Suprapubic skin (tissue), 4 donors: ENCODE data around the gene MALRD1. TPM values are rescaled to one million over a fixed set of nuclear protein-coding genes. Genes with fewer than 3 reads are reported as not detected.
"Not testable (repeated sequence)": the region's sequence is repeated elsewhere in the genome, so short reads cannot be mapped to it uniquely, and the experiment has no call there.

ENCODE experiments used
- DNase-seq, 2 donors: peaks; one replicate each; pipeline ENCODE4 v3.0.0-alpha.2; 2019; ENCODE audit warnings: low spot score in 2 of 2
- H3K27ac ChIP-seq: fragments of 200-600 bp; sonication (generic); one replicate; pipeline ENCODE4 v1.5.1; 2019
- H3K27me3 ChIP-seq: fragments of 200-600 bp; sonication (generic); one replicate; pipeline ENCODE4 v1.5.1; 2019
- H3K36me3 ChIP-seq: fragments of 200-600 bp; sonication (generic); one replicate; pipeline ENCODE4 v1.5.1; 2019
- H3K4me1 ChIP-seq: fragments of 200-600 bp; sonication (generic); one replicate; pipeline ENCODE4 v1.5.1; 2019
- H3K4me3 ChIP-seq: fragments of 200-600 bp; sonication (generic); one replicate; pipeline ENCODE4 v1.5.1; 2019; ENCODE audit warnings: mild to moderate bottlenecking
- H3K9me3 ChIP-seq: fragments of 200-600 bp; sonication (generic); one replicate; pipeline ENCODE4 v1.5.1; 2019
- EP300 ChIP-seq: sonication (generic); formaldehyde crosslinking; IDR thresholded peaks from one replicate; pipeline ENCODE4 v1.6.1; 2017; ENCODE audit warnings: antibody characterized with exemption
- POLR2A ChIP-seq, 2 donors: fragments of 450-650 bp; IDR thresholded peaks; one replicate each; pipeline ENCODE4 v1.6.1; 2017; ENCODE audit warnings: antibody characterized with exemption in 2 of 2, mild to moderate bottlenecking in 2 of 2, moderate library complexity in 2 of 2
- POLR2AphosphoS5 ChIP-seq, 3 donors: sonication (generic); formaldehyde crosslinking; IDR thresholded peaks; one replicate each; pipeline ENCODE4 v1.6.1; 2017; ENCODE audit warnings: antibody characterized with exemption in 3 of 3
- WGBS: methylation state at CpG from one replicate; pipeline ENCODE4 v1.1.5; 2018; 5-methylcytosine and 5-hydroxymethylcytosine counted together
- total RNA-seq, 4 donors: library from RNA; depleted of rRNA; stranded (reverse); fragments of >200 nt; gene quantifications; one replicate each; pipeline ENCODE4 v1.1.0, GENCODE V29; 2016
- TF ChIP-seq, protein P1 (sequence below), 2 donors: fragments of 200-600 bp in 1 of 2; fragments of 450-650 bp in 1 of 2; sonication (generic) in 1 of 2; IDR thresholded peaks; one replicate each; pipeline ENCODE4 v1.5.1; 2016 to 2019; ENCODE audit warnings: antibody characterized with exemption in 2 of 2, mild to moderate bottlenecking in 1 of 2, moderate library complexity in 1 of 2

MALRD1 gene
- total RNA-seq, 4 donors from 2014 or later: 0.23 to 0.80 (median 0.31) TPM; not detected in 1

DNA sequence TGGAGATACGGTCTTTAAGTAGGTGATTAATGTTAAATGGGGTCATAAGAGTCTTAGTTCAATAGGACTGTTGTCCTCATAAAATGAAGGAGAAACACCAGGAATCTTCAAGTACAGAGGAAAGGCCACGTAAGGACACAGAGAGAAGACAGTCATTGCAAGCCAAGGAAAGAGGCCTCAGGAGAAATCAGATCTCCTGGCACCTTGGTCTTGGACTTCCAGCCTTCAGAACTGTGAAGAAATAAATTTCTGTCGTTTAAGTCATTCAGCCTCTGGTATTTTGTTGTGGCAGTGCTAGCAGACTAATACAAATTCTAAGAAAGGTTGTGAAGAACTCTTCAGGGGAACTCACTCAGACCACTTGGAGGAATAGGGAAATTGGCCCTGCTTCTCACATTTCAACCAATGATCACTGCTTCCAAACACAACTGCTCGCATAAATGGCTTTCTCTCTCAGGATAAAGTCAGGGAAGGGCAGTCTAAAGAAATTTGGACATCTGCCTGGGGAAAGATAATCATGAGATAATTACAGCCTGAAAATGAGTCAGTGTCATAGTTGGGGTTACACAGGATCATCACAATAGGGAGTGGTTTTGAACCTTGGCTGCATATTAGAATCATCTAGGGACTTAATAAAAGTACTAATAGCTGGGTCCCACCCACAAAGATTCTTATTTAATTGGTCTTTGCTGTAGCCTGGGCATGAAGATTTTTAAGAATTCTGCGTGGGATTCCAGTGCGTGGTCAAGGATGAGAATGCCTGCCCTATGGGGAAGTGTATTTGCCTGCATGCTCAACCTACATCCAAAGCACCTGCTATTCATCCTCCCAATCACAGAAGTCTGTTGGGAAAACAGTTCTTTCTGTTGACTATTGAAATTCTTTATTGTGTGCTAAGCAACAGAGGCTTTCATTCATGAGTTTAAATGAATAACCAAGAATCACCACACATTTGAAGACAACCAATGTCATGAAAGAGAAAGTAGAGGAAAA lies 457.0 kb downstream of the MALRD1 start:
- peaks cover 3% of the 10 kb centered on the region for H3K4me1 ChIP-seq
- 65% methylated on average over 6 of the region's 6 CpGs for WGBS
- H3K4me3 ChIP-seq: no peak overlapping the region
- H3K9me3 ChIP-seq: no peaks in the 10 kb centered on the region
- no peaks in the 10 kb centered on the region for H3K36me3 ChIP-seq
- no peaks in the 10 kb centered on the region for H3K27me3 ChIP-seq
- TF ChIP-seq, protein P1, sequence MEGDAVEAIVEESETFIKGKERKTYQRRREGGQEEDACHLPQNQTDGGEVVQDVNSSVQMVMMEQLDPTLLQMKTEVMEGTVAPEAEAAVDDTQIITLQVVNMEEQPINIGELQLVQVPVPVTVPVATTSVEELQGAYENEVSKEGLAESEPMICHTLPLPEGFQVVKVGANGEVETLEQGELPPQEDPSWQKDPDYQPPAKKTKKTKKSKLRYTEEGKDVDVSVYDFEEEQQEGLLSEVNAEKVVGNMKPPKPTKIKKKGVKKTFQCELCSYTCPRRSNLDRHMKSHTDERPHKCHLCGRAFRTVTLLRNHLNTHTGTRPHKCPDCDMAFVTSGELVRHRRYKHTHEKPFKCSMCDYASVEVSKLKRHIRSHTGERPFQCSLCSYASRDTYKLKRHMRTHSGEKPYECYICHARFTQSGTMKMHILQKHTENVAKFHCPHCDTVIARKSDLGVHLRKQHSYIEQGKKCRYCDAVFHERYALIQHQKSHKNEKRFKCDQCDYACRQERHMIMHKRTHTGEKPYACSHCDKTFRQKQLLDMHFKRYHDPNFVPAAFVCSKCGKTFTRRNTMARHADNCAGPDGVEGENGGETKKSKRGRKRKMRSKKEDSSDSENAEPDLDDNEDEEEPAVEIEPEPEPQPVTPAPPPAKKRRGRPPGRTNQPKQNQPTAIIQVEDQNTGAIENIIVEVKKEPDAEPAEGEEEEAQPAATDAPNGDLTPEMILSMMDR (IDR thresholded peaks at IDR 0.05): no peak
- TF ChIP-seq POLR2A (IDR thresholded peaks at IDR 0.05) (no peak), EP300 (no peak), POLR2AphosphoS5 (IDR thresholded peaks at IDR 0.05) (no peak)
- DNase-seq: no peak
- H3K27ac ChIP-seq: no peak overlapping the region

DNA sequence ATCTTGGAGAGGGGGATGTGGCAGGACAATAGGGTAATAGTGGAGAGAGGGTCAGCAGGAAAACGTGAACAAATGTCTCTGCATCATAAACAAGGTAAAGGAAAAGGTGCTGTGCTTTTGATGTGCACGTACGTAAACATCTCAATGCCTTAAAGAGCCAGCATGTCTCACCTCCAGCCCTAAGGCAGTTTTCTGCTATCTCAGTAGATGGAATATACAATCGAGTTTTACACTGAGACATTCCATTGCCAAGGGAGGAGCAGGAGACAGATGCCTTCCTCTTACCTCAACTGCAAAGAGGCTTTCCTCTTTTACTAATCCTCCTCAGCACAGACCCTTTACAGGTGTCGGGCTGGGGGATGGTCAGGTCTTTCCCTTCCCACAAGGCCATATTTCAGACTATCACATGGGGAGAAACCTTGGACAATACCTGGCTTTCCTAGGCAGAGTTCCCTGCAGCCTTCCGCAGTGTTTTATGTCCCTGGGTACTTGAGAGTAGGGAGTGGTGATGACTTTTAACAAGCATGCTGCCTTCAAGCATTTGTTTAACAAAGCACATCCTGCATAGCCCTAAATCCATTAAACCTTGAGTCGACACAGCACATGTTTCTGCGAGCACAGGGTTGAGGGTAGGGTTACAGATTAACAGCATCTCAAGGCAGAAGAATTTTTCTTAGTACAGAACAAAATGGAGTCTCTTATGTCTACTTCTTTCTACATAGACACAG lies 461.6 kb downstream of the MALRD1 start:
- 45% methylated on average over 7 of the region's 8 CpGs for WGBS
- H3K4me3 ChIP-seq, H3K27ac ChIP-seq, DNase-seq, H3K27me3 ChIP-seq, H3K36me3 ChIP-seq, H3K4me1 ChIP-seq, H3K9me3 ChIP-seq: not testable (repeated sequence)

DNA sequence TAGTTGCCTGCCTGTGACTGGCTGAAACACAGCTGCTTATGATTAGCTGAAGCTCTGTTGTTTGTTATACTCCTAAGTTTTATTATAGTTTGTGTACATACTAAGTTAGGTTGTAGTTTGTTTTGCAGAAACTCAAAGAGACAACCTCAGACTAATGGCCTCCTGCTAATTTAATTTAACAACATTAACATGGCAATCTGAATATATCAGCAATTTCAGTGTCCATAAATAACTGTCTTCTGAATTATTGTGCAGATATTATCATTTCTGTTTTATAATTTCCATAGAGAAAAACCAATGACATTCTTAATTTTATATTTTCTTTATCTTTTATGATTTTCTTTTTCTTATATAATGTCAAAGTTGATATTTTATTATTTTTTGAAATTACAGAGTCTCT lies 469.5 kb downstream of the MALRD1 start:
- Histone ChIP-seq H3K36me3 (no peaks in the 10 kb centered on the region), H3K4me1 (no peaks in the 10 kb centered on the region), H3K4me3 (no peak overlapping the region), H3K27me3 (no peaks in the 10 kb centered on the region), H3K27ac (no peak overlapping the region), H3K9me3 (no peaks in the 10 kb centered on the region)
- TF ChIP-seq EP300 (no peak), POLR2A (IDR thresholded peaks at IDR 0.05) (no peak), POLR2AphosphoS5 (IDR thresholded peaks at IDR 0.05) (no peak)
- TF ChIP-seq, protein P1 (IDR thresholded peaks at IDR 0.05): no peak
- DNase-seq: no peak

- Histone ChIP-seq H3K4me1 (no peaks in the 10 kb centered on the region), H3K4me3 (no peak overlapping the region), H3K27ac (no peak overlapping the region), H3K27me3 (no peaks in the 10 kb centered on the region), H3K36me3 (no peaks in the 10 kb centered on the region), H3K9me3 (no peaks in the 10 kb centered on the region)
- 97% methylated on average over 1 of the region's 1 CpG for WGBS
- no peak for TF ChIP-seq EP300
- TF ChIP-seq POLR2AphosphoS5 (IDR thresholded peaks at IDR 0.05): no peak
- TF ChIP-seq, protein P1 (IDR thresholded peaks at IDR 0.05): no peak
- TF ChIP-seq POLR2A (IDR thresholded peaks at IDR 0.05): no peak
- DNase-seq: no peak
Measured at GRCh38 chr10:19518632-19519031, 470.0 kb downstream of the MALRD1 start.

- no peaks in the 10 kb centered on the region for H3K9me3 ChIP-seq
- TF ChIP-seq, protein P1 (IDR thresholded peaks at IDR 0.05): no peak
- no peak for TF ChIP-seq POLR2AphosphoS5 (IDR thresholded peaks at IDR 0.05)
- TF ChIP-seq POLR2A (IDR thresholded peaks at IDR 0.05): no peak
- no peak for TF ChIP-seq EP300
- H3K27ac ChIP-seq: no peak overlapping the region
- no peaks in the 10 kb centered on the region for H3K36me3 ChIP-seq
- H3K4me1 ChIP-seq: no peaks in the 10 kb centered on the region
- WGBS: 20% methylated on average over 3 of the region's 3 CpGs
- H3K27me3 ChIP-seq: no peaks in the 10 kb centered on the region
- no peak for DNase-seq
- H3K4me3 ChIP-seq: no peak overlapping the region
Measured at GRCh38 chr10:19531324-19531723, 482.7 kb downstream of the MALRD1 start.
